Fibroblast of mammary gland (primary cell): ENCODE results near the gene ATP5IF1.

Source experiments
- DNase-seq: peaks from one replicate; pipeline ENCODE4 v3.0.0-alpha.2; 2010; ENCODE audit warnings: low read depth
- H3K4me3 ChIP-seq: 2 replicates; pipeline ENCODE4 v1.5.1; 2011; ENCODE audit warnings: low read depth, mild to moderate bottlenecking, low read length, moderate library complexity; ENCODE audit not compliant: control insufficient read depth
- TF ChIP-seq, protein P1 (sequence below): conservative IDR thresholded peaks from 2 replicates; pipeline ENCODE4 v1.5.1; 2011; ENCODE audit warnings: low read depth, low read length, inconsistent platforms; ENCODE audit not compliant: control insufficient read depth, insufficient read depth

ATP5IF1 gene

DNA sequence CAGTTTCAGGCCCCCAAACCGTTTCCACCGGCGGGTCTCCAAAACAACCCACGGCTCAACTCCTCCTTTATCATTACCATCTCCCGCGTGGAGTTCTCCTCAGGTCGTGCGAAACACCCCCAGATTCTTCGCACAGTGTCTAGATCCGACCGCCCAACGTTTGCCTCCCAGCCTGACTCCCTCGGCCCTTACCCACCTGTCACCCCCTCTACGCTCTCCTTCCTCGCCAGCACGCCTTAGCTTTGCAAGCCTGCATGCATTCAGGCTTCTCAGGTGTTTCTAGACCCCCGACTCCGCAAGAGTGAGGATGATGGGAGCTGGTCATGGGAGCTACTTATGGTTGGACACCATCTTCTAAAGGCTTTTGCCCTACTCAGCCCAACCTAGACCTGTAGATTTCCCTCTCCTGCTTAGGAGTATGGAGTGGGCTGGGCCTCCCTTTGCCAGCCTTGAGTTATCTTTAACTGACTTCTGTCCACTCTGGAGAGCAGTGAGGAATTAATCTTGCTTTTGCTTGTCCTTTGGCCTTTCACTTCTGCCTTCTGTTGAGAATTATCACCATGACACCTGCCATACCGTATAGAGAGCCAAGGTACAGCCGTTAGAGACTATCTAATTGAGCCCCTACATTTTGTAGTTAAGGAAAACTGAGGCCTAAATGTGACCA, 865 bp downstream of the ATP5IF1 start:
- H3K4me3 ChIP-seq = peak overlapping the region; percentile 98
- TF ChIP-seq, protein P1, sequence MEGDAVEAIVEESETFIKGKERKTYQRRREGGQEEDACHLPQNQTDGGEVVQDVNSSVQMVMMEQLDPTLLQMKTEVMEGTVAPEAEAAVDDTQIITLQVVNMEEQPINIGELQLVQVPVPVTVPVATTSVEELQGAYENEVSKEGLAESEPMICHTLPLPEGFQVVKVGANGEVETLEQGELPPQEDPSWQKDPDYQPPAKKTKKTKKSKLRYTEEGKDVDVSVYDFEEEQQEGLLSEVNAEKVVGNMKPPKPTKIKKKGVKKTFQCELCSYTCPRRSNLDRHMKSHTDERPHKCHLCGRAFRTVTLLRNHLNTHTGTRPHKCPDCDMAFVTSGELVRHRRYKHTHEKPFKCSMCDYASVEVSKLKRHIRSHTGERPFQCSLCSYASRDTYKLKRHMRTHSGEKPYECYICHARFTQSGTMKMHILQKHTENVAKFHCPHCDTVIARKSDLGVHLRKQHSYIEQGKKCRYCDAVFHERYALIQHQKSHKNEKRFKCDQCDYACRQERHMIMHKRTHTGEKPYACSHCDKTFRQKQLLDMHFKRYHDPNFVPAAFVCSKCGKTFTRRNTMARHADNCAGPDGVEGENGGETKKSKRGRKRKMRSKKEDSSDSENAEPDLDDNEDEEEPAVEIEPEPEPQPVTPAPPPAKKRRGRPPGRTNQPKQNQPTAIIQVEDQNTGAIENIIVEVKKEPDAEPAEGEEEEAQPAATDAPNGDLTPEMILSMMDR = no peak
- DNase-seq = no peak

DNA sequence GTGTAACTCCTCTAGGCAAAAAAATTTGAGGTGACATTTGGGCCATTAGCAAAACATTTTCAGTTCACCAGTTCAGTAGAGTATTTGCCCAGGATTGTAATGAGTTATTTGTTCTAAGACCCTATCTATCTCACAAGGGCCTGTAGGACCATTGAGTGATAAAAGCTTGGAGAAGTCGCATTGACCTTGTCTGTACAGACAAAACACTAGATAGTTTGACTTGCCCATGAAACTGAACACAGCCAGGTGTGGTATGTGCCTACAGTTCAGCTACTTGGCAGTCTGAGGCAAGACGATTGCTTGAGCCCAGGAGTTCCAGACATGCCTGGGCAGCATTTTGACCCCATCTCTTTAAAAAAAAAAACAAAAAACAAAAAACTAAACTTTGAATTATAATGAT, 3.1 kb downstream of the ATP5IF1 start:
- TF ChIP-seq, protein P1 = no peak
- H3K4me3 ChIP-seq = no peak overlapping the region
- DNase-seq = no peak

DNA sequence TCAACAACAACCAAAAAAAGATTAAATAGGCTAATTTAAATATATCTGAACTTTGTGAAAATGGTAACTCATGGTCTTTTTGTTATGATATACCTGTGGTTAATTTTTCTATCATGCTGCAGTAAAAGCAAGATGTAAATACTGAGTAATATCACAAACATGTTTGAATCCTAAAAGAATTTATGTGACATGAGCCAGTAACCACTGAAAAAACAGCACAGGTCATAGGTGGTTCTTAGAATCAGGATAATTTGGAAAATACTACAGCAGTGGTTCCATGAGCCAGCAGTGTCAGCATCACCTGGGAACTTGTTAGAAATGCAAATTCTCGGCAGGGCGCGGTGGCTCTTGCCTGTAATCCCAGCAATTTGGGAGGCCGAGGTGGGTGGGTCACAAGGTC, 4.1 kb downstream of the ATP5IF1 start:
- no peak overlapping the region for H3K4me3 ChIP-seq
- TF ChIP-seq, protein P1 = no peak
- no peak for DNase-seq

DNA sequence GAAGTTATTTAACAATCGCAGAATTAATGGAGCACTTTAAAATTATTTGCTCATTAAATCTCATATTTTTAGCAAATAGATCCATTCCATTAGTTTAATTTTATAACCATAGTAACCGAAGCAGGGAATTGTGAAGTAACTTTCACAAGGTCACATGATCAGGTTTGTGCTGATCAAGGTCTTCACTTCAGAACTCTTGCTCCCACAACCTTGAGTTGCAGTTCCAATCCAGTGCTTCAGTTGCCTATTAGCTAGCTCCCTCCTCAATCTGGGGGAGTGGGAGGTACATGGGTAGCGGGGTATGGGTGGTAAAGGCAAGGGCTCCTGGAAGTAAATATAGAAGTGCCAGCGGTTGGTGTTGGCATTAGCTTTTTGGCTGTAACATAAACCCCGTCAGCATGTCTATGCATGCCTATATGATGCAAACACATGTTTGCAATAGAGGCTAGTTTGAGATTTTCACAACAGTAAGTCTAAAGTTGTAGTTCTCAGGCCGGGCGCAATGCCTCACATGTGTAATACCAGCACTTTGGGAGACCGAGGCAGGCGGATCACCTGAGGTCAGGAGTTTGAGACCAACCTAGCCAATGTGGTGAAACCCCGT, 5.8 kb downstream of the ATP5IF1 start:
- TF ChIP-seq, protein P1 = no peak
- no peak for DNase-seq
- no peak overlapping the region for H3K4me3 ChIP-seq

DNA sequence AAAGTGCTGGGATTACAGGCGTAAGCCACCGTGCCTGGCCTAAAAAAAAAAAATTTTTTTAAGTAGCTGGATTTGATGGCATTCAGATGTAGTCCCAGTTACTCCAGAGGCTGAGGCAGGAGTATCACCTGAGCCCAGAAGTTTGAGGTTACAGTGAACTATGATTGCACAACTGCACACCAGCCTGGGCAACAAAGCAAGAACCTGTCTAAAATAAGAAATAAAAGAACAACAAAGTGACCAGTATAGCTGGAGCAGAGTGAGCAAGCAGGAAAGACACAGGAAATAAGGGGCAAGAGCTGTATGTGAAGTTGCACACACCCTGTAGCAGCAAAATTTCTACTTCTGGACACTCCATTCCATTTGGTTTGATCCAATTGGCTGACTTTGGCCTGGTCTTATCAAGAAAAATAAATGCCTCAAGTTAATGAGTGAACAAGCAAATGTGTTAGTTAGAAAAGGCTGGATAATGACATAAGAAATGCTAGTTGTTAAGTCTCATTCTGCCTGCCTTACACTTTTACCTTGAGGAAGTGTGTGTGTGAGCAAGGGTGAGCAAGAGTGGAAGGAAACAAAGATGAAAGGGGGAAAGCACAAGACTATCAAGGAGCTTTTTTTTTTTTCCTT, 7.9 kb downstream of the ATP5IF1 start:
- no peak for DNase-seq
- TF ChIP-seq, protein P1 = no peak
- H3K4me3 ChIP-seq = no peak overlapping the region

DNA sequence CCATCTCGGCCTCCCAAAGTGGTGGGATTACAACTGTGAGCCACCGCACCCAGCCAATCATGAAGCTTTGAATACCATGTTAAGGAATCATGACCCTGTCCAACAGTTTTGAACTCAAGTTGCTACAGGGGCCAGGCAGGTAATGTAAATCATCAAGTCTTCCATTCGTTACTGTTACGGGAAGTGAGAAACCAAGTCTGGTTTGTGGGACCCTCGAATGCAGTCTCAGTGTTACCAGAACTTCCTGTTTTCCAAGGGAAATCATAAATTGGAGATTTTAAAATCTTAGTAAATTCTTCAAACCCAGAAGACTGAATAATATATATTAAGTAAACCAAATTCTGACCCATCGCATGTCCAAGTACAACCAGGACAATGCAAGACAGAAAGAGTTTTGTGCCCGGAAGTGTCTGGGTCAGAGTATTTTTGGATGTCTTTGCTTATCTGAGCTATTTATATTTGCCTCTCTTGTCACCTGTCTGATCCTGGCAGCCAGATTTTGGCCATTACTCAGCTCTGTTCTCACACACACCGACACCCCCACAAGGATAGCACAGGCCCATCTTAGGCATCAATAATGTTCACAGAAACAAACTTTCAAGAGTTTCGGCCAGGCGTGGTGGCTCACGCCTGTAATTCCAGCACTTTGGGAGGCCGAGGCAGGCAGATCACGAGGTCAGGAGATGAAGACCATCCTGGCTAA, 8.8 kb downstream of the ATP5IF1 start:
- DNase-seq = no peak
- TF ChIP-seq, protein P1 = no peak

More for the DNA sequence above, 8.8 kb downstream of the ATP5IF1 start:
- H3K4me3 ChIP-seq = no peak overlapping the region
